Putamen (tissue), 1 donor: ENCODE results near the gene PBX3.
"Not testable (repeated sequence)": the region's sequence is repeated elsewhere in the genome, so short reads cannot be mapped to it uniquely, and the experiment has no call there.

Source experiments
- DNase-seq: peaks from one replicate; pipeline ENCODE4 v3.0.0-alpha.2; 2016; ENCODE audit warnings: low spot score

PBX3 gene

GRCh38 chr9:125749287-125749935 is 2.2 kb downstream of the PBX3 start:
- DNase-seq: no peak

GRCh38 chr9:125749951-125750626 is 2.9 kb downstream of the PBX3 start:
- no peak for DNase-seq

GRCh38 chr9:125750627-125751011 is 3.4 kb downstream of the PBX3 start:
- no peak for DNase-seq

GRCh38 chr9:125752070-125752628 is 5.0 kb downstream of the PBX3 start:
- DNase-seq: no peak

GRCh38 chr9:125754096-125754495 is 6.9 kb downstream of the PBX3 start:
- DNase-seq: no peak

GRCh38 chr9:125755340-125755739 is 8.2 kb downstream of the PBX3 start:
- no peak for DNase-seq

GRCh38 chr9:125756518-125756917 is 9.3 kb downstream of the PBX3 start:
- DNase-seq: no peak

- no peak for DNase-seq
These were observed 10.7 kb downstream of the PBX3 start for GRCh38 chr9:125757834-125758233.

- peak; percentile 81 for DNase-seq
These were observed 12.0 kb downstream of the PBX3 start for GRCh38 chr9:125758986-125759763.

- peak; percentile 77 for DNase-seq
These were observed 12.6 kb downstream of the PBX3 start for GRCh38 chr9:125759764-125760129.

- DNase-seq: no peak
These were observed 13.4 kb downstream of the PBX3 start for GRCh38 chr9:125760537-125760936.

- DNase-seq: no peak
These were observed 14.7 kb downstream of the PBX3 start for GRCh38 chr9:125761676-125762450.

- no peak for DNase-seq
These were observed 16.2 kb downstream of the PBX3 start for GRCh38 chr9:125763394-125763801.

- no peak for DNase-seq
These were observed 17.0 kb downstream of the PBX3 start for GRCh38 chr9:125764198-125764597.

- DNase-seq: no peak
These were observed 19.5 kb downstream of the PBX3 start for GRCh38 chr9:125766468-125767221.

GRCh38 chr9:125767349-125767748 is 20.2 kb downstream of the PBX3 start:
- DNase-seq: no peak

- no peak for DNase-seq
These were observed 21.6 kb downstream of the PBX3 start for GRCh38 chr9:125768803-125769202.

- no peak for DNase-seq
These were observed 23.9 kb downstream of the PBX3 start for GRCh38 chr9:125771037-125771436.

GRCh38 chr9:125772740-125773139 is 25.6 kb downstream of the PBX3 start:
- no peak for DNase-seq

GRCh38 chr9:125774106-125774505 is 26.9 kb downstream of the PBX3 start:
- DNase-seq: no peak

- not testable (repeated sequence) for DNase-seq
These were observed 29.6 kb downstream of the PBX3 start for GRCh38 chr9:125776789-125777188.
